ENCODE results near the gene IL18RAP. TPM values are rescaled to one million over a fixed set of nuclear protein-coding genes. Genes with fewer than 3 reads are reported as not detected.

IL18RAP gene
- total RNA-seq, 1 experiment from 2014 or later = not detected

DNA sequence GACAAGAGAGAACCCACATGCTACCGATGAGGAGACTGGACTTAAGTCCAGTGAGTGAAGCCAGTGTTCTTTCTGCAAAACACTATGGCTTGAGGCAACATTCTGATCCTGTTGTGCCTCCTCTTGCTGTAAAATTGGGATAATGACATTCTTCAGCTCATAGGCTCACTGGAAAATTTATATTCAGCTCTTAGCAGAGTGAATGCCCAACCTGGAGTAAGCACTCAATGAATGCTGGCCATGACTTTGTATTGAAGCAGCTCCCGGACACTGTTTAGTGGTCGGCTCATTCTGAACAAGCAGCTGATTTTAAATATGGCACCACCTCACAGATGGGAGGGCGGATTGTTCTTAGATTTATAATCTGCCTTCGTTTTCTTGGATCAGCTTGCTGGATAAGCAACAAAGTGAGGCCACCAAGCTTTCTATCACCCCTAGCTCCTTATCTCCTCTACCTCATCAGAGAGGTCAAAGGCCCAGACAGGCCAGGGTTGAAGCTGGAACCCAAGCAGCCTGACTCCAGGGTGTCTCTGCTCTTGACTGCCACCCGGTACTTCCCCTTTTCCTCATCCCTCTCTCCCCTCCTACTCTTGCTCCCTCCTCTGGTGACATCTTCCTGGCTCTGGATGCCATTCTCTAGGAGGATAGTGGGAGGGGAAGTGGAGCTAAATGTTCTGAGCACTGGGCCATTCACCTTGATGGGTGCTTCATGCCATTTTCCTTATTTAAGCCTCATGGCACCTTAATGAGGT, 61.5 kb downstream of the IL18RAP start:
- H3K4me1 Mint-ChIP-seq = peaks cover 28% of the 10 kb centered on the region
- CTCF ChIA-PET = interaction anchor here (0.5 to 1.9 kb wide), 2 partner anchors 11 to 56 kb away, joined by 6 to 11 read pairs; partner anchors contain the start of gene SLC9A4
- H3K27ac Mint-ChIP-seq = no peak overlapping the region
- ATAC-seq (peak; percentile 50), DNase-seq (ENCODE audit: low spot score) (no peak)
- POLR2A ChIA-PET = no interaction called here
- H3K36me3 Mint-ChIP-seq = no peaks in the 10 kb centered on the region
- TF ChIP-seq SP1 (CRISPR knock-in tag; conservative IDR thresholded peaks at IDR 0.05) (no peak), ZNF671 (CRISPR knock-in tag; IDR thresholded peaks at IDR 0.05) (no peak), USF1 (CRISPR knock-in tag; IDR thresholded peaks at IDR 0.05) (no peak), CDX4 (CRISPR knock-in tag; IDR thresholded peaks at IDR 0.05; ENCODE audit: borderline replicate concordance) (no peak), ARID4B (CRISPR knock-in tag; IDR thresholded peaks at IDR 0.05; ENCODE audit: borderline replicate concordance) (no peak), ZBTB43 (CRISPR knock-in tag; IDR thresholded peaks at IDR 0.05) (no peak), CBFB (CRISPR knock-in tag; IDR thresholded peaks at IDR 0.05; ENCODE audit: low read depth) (no peak), ATF1 (CRISPR knock-in tag; IDR thresholded peaks at IDR 0.05) (no peak), NFATC4 (CRISPR knock-in tag; IDR thresholded peaks at IDR 0.05) (no peak), ATF2 (CRISPR knock-in tag; IDR thresholded peaks at IDR 0.05; ENCODE audit: borderline replicate concordance, low read depth) (no peak), ZNF138 (CRISPR knock-in tag; conservative IDR thresholded peaks at IDR 0.05) (no peak)
- TF ChIP-seq, protein P1, sequence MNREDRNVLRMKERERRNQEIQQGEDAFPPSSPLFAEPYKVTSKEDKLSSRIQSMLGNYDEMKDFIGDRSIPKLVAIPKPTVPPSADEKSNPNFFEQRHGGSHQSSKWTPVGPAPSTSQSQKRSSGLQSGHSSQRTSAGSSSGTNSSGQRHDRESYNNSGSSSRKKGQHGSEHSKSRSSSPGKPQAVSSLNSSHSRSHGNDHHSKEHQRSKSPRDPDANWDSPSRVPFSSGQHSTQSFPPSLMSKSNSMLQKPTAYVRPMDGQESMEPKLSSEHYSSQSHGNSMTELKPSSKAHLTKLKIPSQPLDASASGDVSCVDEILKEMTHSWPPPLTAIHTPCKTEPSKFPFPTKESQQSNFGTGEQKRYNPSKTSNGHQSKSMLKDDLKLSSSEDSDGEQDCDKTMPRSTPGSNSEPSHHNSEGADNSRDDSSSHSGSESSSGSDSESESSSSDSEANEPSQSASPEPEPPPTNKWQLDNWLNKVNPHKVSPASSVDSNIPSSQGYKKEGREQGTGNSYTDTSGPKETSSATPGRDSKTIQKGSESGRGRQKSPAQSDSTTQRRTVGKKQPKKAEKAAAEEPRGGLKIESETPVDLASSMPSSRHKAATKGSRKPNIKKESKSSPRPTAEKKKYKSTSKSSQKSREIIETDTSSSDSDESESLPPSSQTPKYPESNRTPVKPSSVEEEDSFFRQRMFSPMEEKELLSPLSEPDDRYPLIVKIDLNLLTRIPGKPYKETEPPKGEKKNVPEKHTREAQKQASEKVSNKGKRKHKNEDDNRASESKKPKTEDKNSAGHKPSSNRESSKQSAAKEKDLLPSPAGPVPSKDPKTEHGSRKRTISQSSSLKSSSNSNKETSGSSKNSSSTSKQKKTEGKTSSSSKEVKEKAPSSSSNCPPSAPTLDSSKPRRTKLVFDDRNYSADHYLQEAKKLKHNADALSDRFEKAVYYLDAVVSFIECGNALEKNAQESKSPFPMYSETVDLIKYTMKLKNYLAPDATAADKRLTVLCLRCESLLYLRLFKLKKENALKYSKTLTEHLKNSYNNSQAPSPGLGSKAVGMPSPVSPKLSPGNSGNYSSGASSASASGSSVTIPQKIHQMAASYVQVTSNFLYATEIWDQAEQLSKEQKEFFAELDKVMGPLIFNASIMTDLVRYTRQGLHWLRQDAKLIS (CRISPR knock-in tag; IDR thresholded peaks at IDR 0.05; ENCODE audit: borderline replicate concordance) = no peak
- peaks cover 3% of the 10 kb centered on the region; the same call in 1 of the 2 replicates for H3K9me3 Mint-ChIP-seq
- H3K27me3 Mint-ChIP-seq (ENCODE audit: low read depth) = no peaks in the 10 kb centered on the region
- no peak overlapping the region for H3K4me3 Mint-ChIP-seq

Measured in WTC11 (cell line).